ENCODE results near the gene GASK1A.

- TF ChIP-seq L3MBTL2 (conservative IDR thresholded peaks at IDR 0.05) = no peak
- no peak for TF ChIP-seq SUZ12 (IDR thresholded peaks at IDR 0.05)
- TF ChIP-seq SP1 (IDR thresholded peaks at IDR 0.05) = no peak
- TF ChIP-seq CTBP1 (IDR thresholded peaks at IDR 0.05; ENCODE audit: borderline replicate concordance) = no peak
- no peak for TF ChIP-seq ZNF384 (IDR thresholded peaks at IDR 0.05)
Measured at GRCh38 chr3:43079536-43080332, 100.6 kb downstream of the GASK1A start.

Measured in HEK293T (cell line).